NCI-H1092 treated with DMSO at 0.1 percent for 48 hours (cell line): Measurements from ENCODE around the gene RTEL1.
"Not testable (repeated sequence)": the region's sequence is repeated elsewhere in the genome, so short reads cannot be mapped to it uniquely, and the experiment has no call there.

Experiments used
- DNase-seq: peaks from one replicate; lab custom pipeline; 2025; lab: John Stamatoyannopoulos, UW

The RTEL1 gene

DNA sequence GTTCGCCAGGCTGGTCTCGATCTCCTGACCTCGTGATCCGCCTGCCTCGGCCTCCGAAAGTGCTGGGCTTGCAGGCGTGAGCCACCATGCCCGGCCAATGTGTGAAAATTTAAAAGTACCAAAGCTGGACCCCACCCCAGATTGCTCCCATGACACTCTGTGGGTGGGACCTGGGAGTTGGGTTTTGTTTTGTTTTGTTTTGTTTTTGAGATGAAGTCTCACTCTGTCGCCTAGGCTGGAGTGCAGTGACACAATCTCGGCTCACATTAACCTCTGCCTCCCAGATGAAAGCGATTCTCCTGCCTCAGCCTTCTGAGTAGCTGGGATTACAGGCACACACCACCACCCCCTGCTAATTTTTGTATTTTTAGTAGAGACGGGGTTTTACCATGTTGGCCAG lies 13.6 kb downstream of the RTEL1 start:
- not testable (repeated sequence) for DNase-seq

GRCh38 chr20:63672666-63673065 lies 14.6 kb downstream of the RTEL1 start:
- no peak for DNase-seq

- DNase-seq, result no peak
These were observed 15.8 kb downstream of the RTEL1 start for GRCh38 chr20:63673951-63674350.

GRCh38 chr20:63675681-63676368 lies 17.7 kb downstream of the RTEL1 start:
- no peak for DNase-seq

DNA sequence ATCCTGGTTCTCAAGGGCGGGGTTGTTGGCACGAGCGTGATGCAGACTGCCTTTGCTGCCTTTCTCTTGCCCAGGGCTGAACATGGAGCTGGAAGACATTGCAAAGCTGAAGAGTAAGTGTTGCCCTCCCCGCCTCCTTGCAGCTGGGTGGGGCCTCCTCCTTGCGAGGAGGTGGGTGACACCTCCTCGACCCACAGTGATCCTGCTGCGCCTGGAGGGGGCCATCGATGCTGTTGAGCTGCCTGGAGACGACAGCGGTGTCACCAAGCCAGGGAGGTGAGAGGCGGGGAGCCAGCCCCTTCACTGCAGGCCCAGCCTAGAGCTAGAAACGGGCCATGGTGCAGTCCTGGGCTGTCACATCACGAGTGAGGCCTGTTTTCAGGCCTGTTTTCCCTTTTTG lies 20.0 kb downstream of the RTEL1 start:
- DNase-seq, result no peak

- no peak for DNase-seq
These were observed 20.8 kb downstream of the RTEL1 start for GRCh38 chr20:63678667-63679465.

- DNase-seq, result no peak
These were observed 21.7 kb downstream of the RTEL1 start for GRCh38 chr20:63679799-63680305.

DNA sequence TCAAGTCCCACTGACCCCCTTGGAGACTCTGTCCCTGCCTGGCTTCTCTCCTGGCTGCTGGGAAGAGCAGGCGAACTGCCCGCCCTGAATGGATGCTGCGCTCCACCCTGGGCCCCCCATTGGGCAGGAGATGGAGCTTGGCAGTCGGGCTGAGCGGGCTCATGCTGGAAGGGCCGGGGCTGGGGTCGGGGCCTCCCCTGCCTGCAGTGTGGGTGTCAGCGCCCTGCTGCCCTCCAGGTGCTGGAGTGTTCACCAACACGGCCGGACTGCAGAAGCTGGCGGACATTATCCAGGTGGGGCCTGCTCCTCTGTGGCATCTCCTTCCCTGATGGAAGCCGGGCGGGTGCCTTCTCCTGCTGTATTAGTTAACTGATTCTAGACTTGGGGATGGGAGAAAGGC lies 22.3 kb downstream of the RTEL1 start:
- no peak for DNase-seq

- no peak for DNase-seq
These were observed 22.9 kb downstream of the RTEL1 start for GRCh38 chr20:63680857-63681608.

- DNase-seq, result no peak
These were observed 23.6 kb downstream of the RTEL1 start for GRCh38 chr20:63681609-63682142.

- DNase-seq, result no peak
These were observed 24.4 kb downstream of the RTEL1 start for GRCh38 chr20:63682384-63683139.

GRCh38 chr20:63685269-63686026 lies 27.3 kb downstream of the RTEL1 start:
- no peak for DNase-seq

DNA sequence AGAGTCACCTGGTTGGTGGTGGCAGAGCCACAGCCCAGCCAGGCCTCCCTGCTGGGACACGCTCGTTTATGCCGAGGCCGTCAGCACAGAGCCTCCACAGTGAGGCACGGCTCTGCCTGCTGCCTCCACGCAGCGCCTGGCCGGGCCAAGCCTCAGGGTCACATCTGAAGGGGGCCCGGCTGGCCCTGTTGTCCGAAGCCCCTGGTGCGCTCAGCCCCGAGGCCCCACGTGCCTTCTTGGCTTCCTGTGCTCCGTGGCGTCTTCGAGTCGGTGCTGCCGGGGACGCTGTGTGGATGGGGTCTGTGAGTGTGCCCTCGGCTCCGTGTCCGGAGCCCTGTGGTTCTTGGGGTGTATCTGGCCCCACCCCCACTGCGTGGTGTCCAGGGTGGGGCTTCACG lies 28.0 kb downstream of the RTEL1 start:
- DNase-seq, result no peak

- no peak for DNase-seq
These were observed 28.6 kb downstream of the RTEL1 start for GRCh38 chr20:63686492-63687321.

DNA sequence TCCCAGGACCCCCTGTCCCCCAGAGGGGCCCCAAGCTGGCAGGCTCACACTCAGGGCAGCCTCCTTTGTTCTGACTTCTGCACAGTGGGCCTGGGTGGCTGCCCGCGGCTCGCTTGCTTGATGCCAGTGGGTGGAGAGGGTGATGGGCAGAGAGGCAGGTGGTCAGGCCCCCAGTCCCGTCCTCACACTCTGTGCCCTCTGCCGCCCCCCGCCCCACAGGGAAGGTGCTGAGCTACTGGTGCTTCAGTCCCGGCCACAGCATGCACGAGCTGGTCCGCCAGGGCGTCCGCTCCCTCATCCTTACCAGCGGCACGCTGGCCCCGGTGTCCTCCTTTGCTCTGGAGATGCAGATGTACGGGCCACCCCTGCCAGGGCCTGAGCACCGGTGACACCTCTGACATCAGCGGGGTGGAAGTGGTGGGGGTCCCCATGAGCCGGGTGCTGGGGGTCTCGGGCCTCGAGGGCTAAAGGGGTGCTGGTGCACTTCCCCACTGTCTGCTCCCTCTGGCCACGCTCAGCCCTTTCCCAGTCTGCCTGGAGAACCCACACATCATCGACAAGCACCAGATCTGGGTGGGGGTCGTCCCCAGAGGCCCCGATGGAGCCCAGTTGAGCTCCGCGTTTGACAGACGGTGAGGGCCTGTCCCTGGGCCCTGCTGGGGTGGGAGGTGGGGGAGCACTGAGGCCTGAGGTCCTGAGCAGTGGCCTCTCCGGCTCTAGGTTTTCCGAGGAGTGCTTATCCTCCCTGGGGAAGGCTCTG lies 29.5 kb downstream of the RTEL1 start:
- no peak for DNase-seq

GRCh38 chr20:63688228-63689045 lies 30.3 kb downstream of the RTEL1 start:
- DNase-seq, result no peak

DNA sequence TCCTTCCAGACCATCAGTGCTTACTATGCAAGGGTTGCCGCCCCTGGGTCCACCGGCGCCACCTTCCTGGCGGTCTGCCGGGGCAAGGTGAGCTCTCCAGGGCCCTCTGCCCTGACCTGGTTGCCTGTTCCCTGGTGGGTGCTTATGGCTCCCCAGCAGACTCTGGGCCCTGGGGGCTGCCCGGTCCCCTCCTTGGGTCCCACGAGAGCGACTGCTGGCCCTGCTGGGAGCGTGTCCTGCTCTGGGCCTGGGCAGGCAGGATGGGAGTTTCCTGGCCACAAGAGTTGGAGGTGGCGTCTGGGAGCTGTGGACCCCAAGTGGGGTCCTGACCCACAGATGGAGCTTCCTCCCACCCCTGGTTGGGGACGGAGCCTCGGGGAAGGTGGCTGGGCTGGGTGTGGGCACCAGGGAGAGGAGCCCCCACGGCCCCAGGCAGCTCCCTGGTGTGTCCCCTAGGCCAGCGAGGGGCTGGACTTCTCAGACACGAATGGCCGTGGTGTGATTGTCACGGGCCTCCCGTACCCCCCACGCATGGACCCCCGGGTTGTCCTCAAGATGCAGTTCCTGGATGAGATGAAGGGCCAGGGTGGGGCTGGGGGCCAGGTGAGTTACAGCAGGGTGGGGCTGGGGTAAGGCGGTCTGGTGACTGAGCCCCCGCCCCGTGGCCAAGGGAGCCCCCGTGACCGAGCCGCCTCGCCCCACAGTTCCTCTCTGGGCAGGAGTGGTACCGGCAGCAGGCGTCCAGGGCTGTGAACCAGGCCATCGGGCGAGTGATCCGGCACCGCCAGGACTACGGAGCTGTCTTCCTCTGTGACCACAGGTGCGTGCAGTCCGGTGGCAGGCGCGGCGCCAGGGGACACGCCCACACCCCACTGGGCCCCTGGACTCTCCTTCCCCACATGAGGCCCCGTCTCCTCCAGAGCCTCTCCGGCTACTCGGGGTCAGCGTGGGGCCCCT lies 31.2 kb downstream of the RTEL1 start:
- DNase-seq, result no peak
